H9 (cell line): ENCODE measurements around the gene TRPM1. TPM values are rescaled to one million over a fixed set of nuclear protein-coding genes. Genes with fewer than 3 reads are reported as not detected.

Source experiments
- DNase-seq: peaks from one replicate; pipeline ENCODE4 v3.0.0-alpha.2; 2017
- H2AFZ ChIP-seq: one replicate; pipeline ENCODE4 v1.6.1; 2013; ENCODE audit warnings: mild to moderate bottlenecking, low read length, control low read depth, moderate library complexity
- H2AK5ac ChIP-seq: 2 replicates; pipeline ENCODE4 v1.6.1; 2013; ENCODE audit warnings: low read length, control low read depth, mixed read lengths; ENCODE audit not compliant: insufficient read length
- H2BK120ac ChIP-seq: one replicate; pipeline ENCODE4 v1.6.1; 2013; ENCODE audit warnings: low read depth, mild to moderate bottlenecking, low read length, control low read depth, inconsistent platforms; ENCODE audit not compliant: poor library complexity, severe bottlenecking
- H2BK12ac ChIP-seq: 2 replicates; pipeline ENCODE4 v1.6.1; 2013; ENCODE audit warnings: low read length, control low read depth, mixed read lengths, low read depth; ENCODE audit not compliant: insufficient read length
- H2BK15ac ChIP-seq: 2 replicates; pipeline ENCODE4 v1.6.1; 2013; ENCODE audit warnings: low read depth, low read length, control low read depth
- H2BK20ac ChIP-seq: one replicate; pipeline ENCODE4 v1.6.1; 2013; ENCODE audit warnings: low read depth, mild to moderate bottlenecking, low read length, control low read depth, inconsistent platforms; ENCODE audit not compliant: poor library complexity, severe bottlenecking
- H2BK5ac ChIP-seq: 2 replicates; pipeline ENCODE4 v1.6.1; 2013; ENCODE audit warnings: low read length, control low read depth, mixed read lengths; ENCODE audit not compliant: insufficient read length
- H3K14ac ChIP-seq: 2 replicates; pipeline ENCODE4 v1.6.1; 2013; ENCODE audit warnings: low read length, control low read depth; ENCODE audit not compliant: insufficient read depth
- H3K18ac ChIP-seq: 2 replicates; pipeline ENCODE4 v1.6.1; 2013; ENCODE audit warnings: low read depth, mild to moderate bottlenecking, mixed read lengths, low read length, control low read depth; ENCODE audit not compliant: insufficient read length
- H3K23ac ChIP-seq: 2 replicates; pipeline ENCODE4 v1.6.1; 2013; ENCODE audit warnings: low read length, control low read depth, mixed read lengths, low read depth; ENCODE audit not compliant: insufficient read length
- H3K23me2 ChIP-seq: 2 replicates; pipeline ENCODE4 v1.6.1; 2013; ENCODE audit warnings: low read depth, mild to moderate bottlenecking, mixed read lengths, low read length, control low read depth; ENCODE audit not compliant: insufficient read length, poor library complexity, severe bottlenecking
- H3K27ac ChIP-seq: 2 replicates; pipeline ENCODE4 v1.5.1; 2013; ENCODE audit warnings: low read length, control low read depth, mixed read lengths, low read depth; ENCODE audit not compliant: insufficient read length
- H3K27me3 ChIP-seq: 2 replicates; pipeline ENCODE4 v1.6.1; 2013; ENCODE audit warnings: low read length, control low read depth, inconsistent platforms; ENCODE audit not compliant: insufficient read depth
- H3K4ac ChIP-seq: 2 replicates; pipeline ENCODE4 v1.6.1; 2013; ENCODE audit warnings: low read depth, mild to moderate bottlenecking, control low read depth, inconsistent platforms, low read length, moderate library complexity
- H3K4me1 ChIP-seq: 2 replicates; pipeline ENCODE4 v1.6.1; 2013; ENCODE audit warnings: low read length, control low read depth, inconsistent platforms; ENCODE audit not compliant: insufficient read depth
- H3K4me2 ChIP-seq: 2 replicates; pipeline ENCODE4 v1.6.1; 2013; ENCODE audit warnings: low read length, control low read depth, mixed read lengths; ENCODE audit not compliant: insufficient read length, insufficient read depth
- H3K56ac ChIP-seq: 2 replicates; pipeline ENCODE4 v1.6.1; 2013; ENCODE audit warnings: low read depth, mild to moderate bottlenecking, mixed read lengths, low read length, control low read depth; ENCODE audit not compliant: insufficient read length
- H3K79me1 ChIP-seq: 2 replicates; pipeline ENCODE4 v1.6.1; 2013; ENCODE audit warnings: low read depth, mild to moderate bottlenecking, moderate library complexity, low read length, control low read depth, inconsistent platforms; ENCODE audit not compliant: insufficient read depth, poor library complexity, severe bottlenecking
- H3K79me2 ChIP-seq: 2 replicates; pipeline ENCODE4 v1.6.1; 2013; ENCODE audit warnings: low read length, control low read depth, inconsistent platforms; ENCODE audit not compliant: insufficient read depth
- H3K9ac ChIP-seq: 2 replicates; pipeline ENCODE4 v1.6.1; 2013; ENCODE audit warnings: low read length, control low read depth, mixed read lengths; ENCODE audit not compliant: insufficient read length; ENCODE audit errors: extremely low read depth
- H3K9me3 ChIP-seq: one replicate; pipeline ENCODE4 v1.6.1; 2013; ENCODE audit warnings: low read depth, low read length, inconsistent platforms; ENCODE audit not compliant: control insufficient read depth
- H3T11ph ChIP-seq: one replicate; pipeline ENCODE4 v1.6.1; 2013; ENCODE audit warnings: mild to moderate bottlenecking, low read length, control low read depth, inconsistent platforms
- H4K20me1 ChIP-seq: one replicate; pipeline ENCODE4 v1.6.1; 2013; ENCODE audit not compliant: control insufficient read depth, insufficient read length, insufficient read depth
- H4K5ac ChIP-seq: 2 replicates; pipeline ENCODE4 v1.6.1; 2013; ENCODE audit warnings: low read depth, mild to moderate bottlenecking, mixed read lengths, low read length, control low read depth; ENCODE audit not compliant: insufficient read length
- H4K8ac ChIP-seq: replicated peaks from 2 replicates; pipeline ENCODE4 v1.6.1; 2013; ENCODE audit warnings: low read length, control low read depth, mixed read lengths, low read depth; ENCODE audit not compliant: insufficient read length
- H4K91ac ChIP-seq: 2 replicates; pipeline ENCODE4 v1.6.1; 2013; ENCODE audit warnings: low read depth, mild to moderate bottlenecking, moderate library complexity, mixed read lengths, low read length, control low read depth; ENCODE audit not compliant: insufficient read length
- H3K27ac Mint-ChIP-seq, 3 experiments: 2 replicates in 2 of 3; 3 replicates in 1 of 3; pipeline ENCODE4 v1.8.0; 2020 to 2021; ENCODE audit warnings: mixed read lengths in 3 of 3, mild to moderate bottlenecking in 1 of 3, moderate library complexity in 1 of 3
- H3K27me3 Mint-ChIP-seq: 2 replicates; pipeline ENCODE4 v1.8.0; 2021; ENCODE audit warnings: low read depth, mild to moderate bottlenecking, moderate library complexity, mixed read lengths
- H3K36me3 Mint-ChIP-seq, 3 experiments: 2 replicates in 2 of 3; 3 replicates in 1 of 3; pipeline ENCODE4 v1.8.0; 2020 to 2021; ENCODE audit warnings: low read depth in 3 of 3, mixed read lengths in 3 of 3; ENCODE audit not compliant: insufficient read depth in 1 of 3
- H3K4me1 Mint-ChIP-seq, 2 experiments: 2 replicates each; pipeline ENCODE4 v1.8.0; 2020; ENCODE audit warnings: mixed read lengths in 2 of 2
- H3K4me3 Mint-ChIP-seq, 2 experiments: 2 replicates in 1 of 2; 3 replicates in 1 of 2; pipeline ENCODE4 v1.8.0; 2020 to 2021; ENCODE audit warnings: mild to moderate bottlenecking in 2 of 2, mixed read lengths in 2 of 2, moderate library complexity in 1 of 2
- H3K9me3 Mint-ChIP-seq, 2 experiments: 2 replicates in 1 of 2; 3 replicates in 1 of 2; pipeline ENCODE4 v1.8.0; 2020; ENCODE audit warnings: mild to moderate bottlenecking in 2 of 2, mixed read lengths in 2 of 2, moderate library complexity in 1 of 2
- WGBS: extraction: QIAGEN DNeasy Blood & Tissue Kit; methylation state at CpG from one replicate; pipeline ENCODE4 v1.1.7; 2013; ENCODE audit warnings: missing lambda C conversion rate, low lambda C conversion rate, mixed read lengths; ENCODE audit not compliant: insufficient read length; ENCODE audit errors: extremely low coverage; 5-methylcytosine and 5-hydroxymethylcytosine counted together
- total RNA-seq: library from RNA; stranded (reverse); gene quantifications from 2 replicates; pipeline ENCODE4 v1.2.1, GENCODE V29; 2021
- TF ChIP-seq, protein P1 (sequence below): fragments of 200-600 bp; sonication (generic); conservative IDR thresholded peaks from 3 replicates; pipeline ENCODE4 v1.8.0; 2021; ENCODE audit warnings: antibody characterized with exemption, mild to moderate bottlenecking

The TRPM1 gene
- total RNA-seq, 1 experiment from 2014 or later: not detected

DNA sequence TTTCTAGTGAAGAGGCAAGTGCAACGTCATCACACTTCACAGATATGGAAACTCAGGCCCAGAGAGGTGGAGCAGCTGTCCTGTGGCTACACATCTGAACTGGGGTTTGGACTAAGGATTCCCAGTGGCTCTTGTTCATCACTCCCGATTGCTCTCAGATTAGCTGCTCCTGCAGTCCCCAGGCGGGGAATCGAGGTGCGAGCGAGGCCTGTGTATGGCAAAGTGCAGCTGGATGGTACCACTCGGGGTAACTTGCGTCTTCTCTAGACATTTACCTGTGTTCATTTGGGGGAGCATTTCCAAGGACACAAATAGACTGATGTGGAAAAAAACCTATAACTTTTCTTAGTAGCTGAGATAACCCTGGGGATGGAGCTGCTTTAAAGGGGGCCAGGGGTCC is 45.9 kb upstream of the TRPM1 start:
- no peak overlapping the region for H4K8ac ChIP-seq
- H3K27me3 Mint-ChIP-seq: no peaks in the 10 kb centered on the region
- H2BK20ac ChIP-seq: no peak overlapping the region
- peak overlapping the region; percentile 59 to 91 (median 66); a peak in 3 of 7 replicates for H3K27ac Mint-ChIP-seq
- no peak for DNase-seq
- no peaks in the 10 kb centered on the region for H4K20me1 ChIP-seq
- no peaks in the 10 kb centered on the region for H3K9me3 ChIP-seq
- H3K27ac ChIP-seq: no peak overlapping the region
- H3K27me3 ChIP-seq: no peaks in the 10 kb centered on the region
- H3K4ac ChIP-seq: no peak overlapping the region
- no peak overlapping the region for H3K18ac ChIP-seq
- H3T11ph ChIP-seq: no peak overlapping the region
- no peak overlapping the region for H2BK120ac ChIP-seq
- no peak overlapping the region for H3K23ac ChIP-seq
- H3K79me2 ChIP-seq: no peaks in the 10 kb centered on the region
- H3K14ac ChIP-seq: peak overlapping the region; percentile 41
- H3K23me2 ChIP-seq: no peaks in the 10 kb centered on the region
- H3K4me3 Mint-ChIP-seq: no peak overlapping the region; a peak in 1 of 5 replicates
- peaks cover 0 to 2% of the 10 kb centered on the region in 2 experiments; a peak in 3 of 5 replicates for H3K9me3 Mint-ChIP-seq
- peaks cover 69 to 75% of the 10 kb centered on the region in 2 experiments for H3K4me1 Mint-ChIP-seq
- H2BK15ac ChIP-seq: no peak overlapping the region
- peaks cover 19% of the 10 kb centered on the region; the same call in 1 of the 2 replicates for H3K4me1 ChIP-seq
- H3K36me3 Mint-ChIP-seq: peaks cover 0 to 3% (median 0%) of the 10 kb centered on the region in 3 experiments; a peak in 2 of 7 replicates
- no peak overlapping the region for H2BK5ac ChIP-seq
- H3K79me1 ChIP-seq: no peaks in the 10 kb centered on the region
- H2AFZ ChIP-seq: no peak overlapping the region
- WGBS: no CpG with 5 or more reads among the region's 8 CpGs
- H2AK5ac ChIP-seq: no peak overlapping the region
- no peak overlapping the region for H3K9ac ChIP-seq
- H2BK12ac ChIP-seq: no peak overlapping the region
- no peak overlapping the region for H3K56ac ChIP-seq
- TF ChIP-seq, protein P1, sequence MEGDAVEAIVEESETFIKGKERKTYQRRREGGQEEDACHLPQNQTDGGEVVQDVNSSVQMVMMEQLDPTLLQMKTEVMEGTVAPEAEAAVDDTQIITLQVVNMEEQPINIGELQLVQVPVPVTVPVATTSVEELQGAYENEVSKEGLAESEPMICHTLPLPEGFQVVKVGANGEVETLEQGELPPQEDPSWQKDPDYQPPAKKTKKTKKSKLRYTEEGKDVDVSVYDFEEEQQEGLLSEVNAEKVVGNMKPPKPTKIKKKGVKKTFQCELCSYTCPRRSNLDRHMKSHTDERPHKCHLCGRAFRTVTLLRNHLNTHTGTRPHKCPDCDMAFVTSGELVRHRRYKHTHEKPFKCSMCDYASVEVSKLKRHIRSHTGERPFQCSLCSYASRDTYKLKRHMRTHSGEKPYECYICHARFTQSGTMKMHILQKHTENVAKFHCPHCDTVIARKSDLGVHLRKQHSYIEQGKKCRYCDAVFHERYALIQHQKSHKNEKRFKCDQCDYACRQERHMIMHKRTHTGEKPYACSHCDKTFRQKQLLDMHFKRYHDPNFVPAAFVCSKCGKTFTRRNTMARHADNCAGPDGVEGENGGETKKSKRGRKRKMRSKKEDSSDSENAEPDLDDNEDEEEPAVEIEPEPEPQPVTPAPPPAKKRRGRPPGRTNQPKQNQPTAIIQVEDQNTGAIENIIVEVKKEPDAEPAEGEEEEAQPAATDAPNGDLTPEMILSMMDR: no peak
- H3K4me2 ChIP-seq: no peak overlapping the region
- no peak overlapping the region for H4K5ac ChIP-seq
- no peak overlapping the region for H4K91ac ChIP-seq
